Measurements from ENCODE around the gene CRCP. TPM values are rescaled to one million over a fixed set of nuclear protein-coding genes. Genes with fewer than 3 reads are reported as not detected.
A peak's percentile ranks its signal among the peaks of the same experiment; 100 is the strongest.

CRCP gene
- total RNA-seq, 2 donors from 2014 or later: 36.3 to 48.8 TPM

GRCh38 chr7:66189695-66190503 lies 75.3 kb downstream of the CRCP start:
- ATAC-seq (replicated peaks in 1 of 2): no peak
- Mint-ChIP-seq H3K27me3 (ENCODE audit: low read depth) (no peaks in the 10 kb centered on the region), H3K4me1 (ENCODE audit: low read depth) (no peaks in the 10 kb centered on the region), H3K9me3 (no peaks in the 10 kb centered on the region), H3K4me3 (no peak overlapping the region), H3K36me3 (ENCODE audit: insufficient read depth in 2 of 2) (peaks cover 0 to 2% of the 10 kb centered on the region in 2 donors), H3K27ac (no peak overlapping the region)
- no peak for DNase-seq

DNA sequence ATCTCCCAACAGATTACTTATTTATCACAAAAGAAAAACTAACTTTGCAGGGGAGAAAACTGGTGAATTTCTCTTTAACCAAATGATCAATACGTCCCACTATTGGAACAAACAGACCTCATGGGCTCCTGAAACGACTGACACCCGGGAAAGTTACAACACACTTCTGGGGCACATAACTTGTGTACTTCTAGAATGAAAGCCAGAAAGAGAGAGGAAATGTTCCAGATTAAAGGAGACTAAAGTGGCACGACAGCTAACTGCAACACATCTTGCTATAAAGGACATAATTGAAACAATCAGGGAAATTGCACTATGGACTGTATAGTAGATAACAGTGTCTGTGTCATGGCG lies 75.8 kb downstream of the CRCP start:
- Mint-ChIP-seq H3K4me3 (no peak overlapping the region), H3K27me3 (ENCODE audit: low read depth) (no peaks in the 10 kb centered on the region), H3K27ac (no peak overlapping the region), H3K36me3 (ENCODE audit: insufficient read depth in 2 of 2) (peaks cover 0 to 2% of the 10 kb centered on the region in 2 donors), H3K4me1 (ENCODE audit: low read depth) (no peaks in the 10 kb centered on the region), H3K9me3 (no peaks in the 10 kb centered on the region)
- no peak for ATAC-seq (replicated peaks in 1 of 2)
- no peak for DNase-seq

DNA sequence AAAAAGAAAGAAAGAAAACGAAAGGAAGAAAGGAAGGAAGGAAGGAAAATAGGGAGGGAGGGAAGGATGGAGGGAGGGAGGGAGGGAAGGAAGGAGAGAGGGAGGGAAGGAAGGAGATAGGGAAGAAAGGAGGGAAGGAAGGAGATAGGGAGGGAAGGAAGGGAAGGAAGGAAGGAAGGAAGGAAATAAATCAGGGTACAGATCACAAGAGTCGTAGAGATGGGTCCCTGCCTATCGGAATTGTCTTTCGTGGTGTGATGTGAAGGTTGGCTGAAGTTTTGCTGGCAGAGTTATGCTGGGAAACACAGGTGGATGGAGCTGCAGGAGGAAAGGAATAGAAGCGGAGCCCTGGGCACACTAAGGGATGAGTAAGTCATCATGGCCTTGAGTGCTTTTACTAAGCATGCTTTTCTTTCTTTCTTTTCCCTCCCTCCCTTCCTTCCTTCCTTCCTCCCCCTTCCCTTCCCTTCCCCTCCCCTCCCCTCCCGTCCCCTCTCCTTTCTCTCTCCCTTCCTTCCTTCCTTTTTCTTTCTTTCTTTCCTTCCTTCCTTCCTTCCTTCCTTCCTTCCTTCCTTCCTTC lies 78.6 kb downstream of the CRCP start:
- H3K9me3 Mint-ChIP-seq: no peaks in the 10 kb centered on the region
- DNase-seq: no peak
- H3K36me3 Mint-ChIP-seq (ENCODE audit: insufficient read depth in 2 of 2): no peaks in the 10 kb centered on the region
- no peaks in the 10 kb centered on the region for H3K27me3 Mint-ChIP-seq (ENCODE audit: low read depth)
- H3K4me1 Mint-ChIP-seq (ENCODE audit: low read depth): no peaks in the 10 kb centered on the region
- ATAC-seq (replicated peaks in 1 of 2): no peak
- H3K27ac Mint-ChIP-seq: no peak overlapping the region
- H3K4me3 Mint-ChIP-seq: no peak overlapping the region

DNA sequence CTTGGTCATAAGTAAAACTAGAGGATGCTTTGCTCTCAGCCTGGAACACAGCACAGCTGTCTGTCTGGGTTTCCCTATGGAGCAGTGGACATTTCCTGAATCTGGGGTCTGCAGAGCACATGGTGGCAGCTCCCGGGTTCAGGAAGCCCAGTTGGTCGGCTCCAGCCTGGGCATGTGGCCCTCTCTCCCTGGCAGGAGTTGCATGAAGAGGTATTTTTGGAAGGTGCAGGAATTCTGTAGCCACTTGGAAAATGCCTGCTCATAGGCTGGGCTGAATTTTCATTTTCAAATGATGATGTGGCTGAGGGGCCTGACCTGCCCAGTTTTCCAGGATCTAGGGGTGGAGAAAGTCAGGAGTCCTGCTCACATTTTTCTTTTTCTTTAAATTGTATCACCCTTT lies 83.8 kb downstream of the CRCP start:
- Mint-ChIP-seq H3K36me3 (ENCODE audit: insufficient read depth in 2 of 2) (no peaks in the 10 kb centered on the region), H3K4me3 (no peak overlapping the region), H3K9me3 (no peaks in the 10 kb centered on the region), H3K4me1 (ENCODE audit: low read depth) (peaks cover 9% of the 10 kb centered on the region), H3K27ac (no peak overlapping the region), H3K27me3 (ENCODE audit: low read depth) (no peaks in the 10 kb centered on the region)
- DNase-seq: no peak
- no peak for ATAC-seq (replicated peaks in 1 of 2)

DNA sequence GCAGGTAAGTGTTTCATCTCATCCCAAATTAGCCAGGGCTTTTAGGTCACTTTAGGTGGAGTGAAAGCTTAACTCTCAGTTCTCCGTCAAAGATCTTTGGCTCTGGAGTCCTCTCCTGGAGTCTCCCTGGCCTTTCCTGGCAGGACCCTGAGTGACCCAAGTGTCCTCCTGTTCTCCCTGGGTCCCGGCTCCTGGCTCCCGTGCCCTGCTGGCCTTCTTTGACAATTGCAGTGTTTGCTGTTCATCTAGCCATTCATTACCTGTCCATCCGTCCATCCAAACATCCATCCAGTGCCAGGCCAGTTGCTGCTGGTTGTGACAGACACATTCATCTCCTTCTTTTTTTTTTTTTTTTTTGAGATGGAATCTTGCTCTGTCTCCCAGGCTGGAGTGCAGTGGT lies 84.3 kb downstream of the CRCP start:
- Mint-ChIP-seq H3K4me3 (no peak overlapping the region), H3K36me3 (ENCODE audit: insufficient read depth in 2 of 2) (no peaks in the 10 kb centered on the region), H3K27ac (no peak overlapping the region), H3K27me3 (ENCODE audit: low read depth) (no peaks in the 10 kb centered on the region), H3K9me3 (no peaks in the 10 kb centered on the region), H3K4me1 (ENCODE audit: low read depth) (peaks cover 9% of the 10 kb centered on the region)
- no peak for ATAC-seq (replicated peaks in 1 of 2)
- no peak for DNase-seq

- peak overlapping the region in 1 of 2 donors; percentile 8 for H3K4me3 Mint-ChIP-seq
- no peaks in the 10 kb centered on the region for H3K9me3 Mint-ChIP-seq
- H3K27me3 Mint-ChIP-seq (ENCODE audit: low read depth): no peaks in the 10 kb centered on the region
- ATAC-seq (replicated peaks in 1 of 2): no peak
- no peak for DNase-seq
- H3K36me3 Mint-ChIP-seq (ENCODE audit: insufficient read depth in 2 of 2): peaks cover 4 to 5% of the 10 kb centered on the region in 2 donors
- no peak overlapping the region for H3K27ac Mint-ChIP-seq
- H3K4me1 Mint-ChIP-seq (ENCODE audit: low read depth): peaks cover 30% of the 10 kb centered on the region
These were observed 87.8 kb downstream of the CRCP start for GRCh38 chr7:66202441-66202840.

Other genes with a start within 250 kb of the CRCP start
- 10 to 100 TPM; 13.1 to 14.1 TPM for gene VKORC1L1, start 241.8 kb upstream of the CRCP start, total RNA-seq
- 10 to 100 TPM; 51.7 to 52.9 TPM for gene GUSB, start 132.6 kb upstream of the CRCP start, total RNA-seq
- gene ASL, start 39.0 kb upstream of the CRCP start, total RNA-seq: 10 to 100 TPM; 13.8 to 16.6 TPM
- gene TPST1, start 90.5 kb downstream of the CRCP start, total RNA-seq: 1 to 10 TPM; 2.1 to 2.3 TPM

All from activated T-cell treated with anti-CD3 and anti-CD28 coated beads, Interleukin-2, amount 50 U/mL, for 72 hours (primary cell).